GM21619 (cell line): ENCODE data around the gene PXDN.
"Not testable (repeated sequence)": the region's sequence is repeated elsewhere in the genome, so short reads cannot be mapped to it uniquely, and the experiment has no call there.

Experiments
- ATAC-seq: cut with Tn5 transposase; IDR thresholded peaks from one replicate; pipeline ENCODE4 v1.9.1; 2021; ENCODE audit not compliant: unreplicated experiment

PXDN gene

DNA sequence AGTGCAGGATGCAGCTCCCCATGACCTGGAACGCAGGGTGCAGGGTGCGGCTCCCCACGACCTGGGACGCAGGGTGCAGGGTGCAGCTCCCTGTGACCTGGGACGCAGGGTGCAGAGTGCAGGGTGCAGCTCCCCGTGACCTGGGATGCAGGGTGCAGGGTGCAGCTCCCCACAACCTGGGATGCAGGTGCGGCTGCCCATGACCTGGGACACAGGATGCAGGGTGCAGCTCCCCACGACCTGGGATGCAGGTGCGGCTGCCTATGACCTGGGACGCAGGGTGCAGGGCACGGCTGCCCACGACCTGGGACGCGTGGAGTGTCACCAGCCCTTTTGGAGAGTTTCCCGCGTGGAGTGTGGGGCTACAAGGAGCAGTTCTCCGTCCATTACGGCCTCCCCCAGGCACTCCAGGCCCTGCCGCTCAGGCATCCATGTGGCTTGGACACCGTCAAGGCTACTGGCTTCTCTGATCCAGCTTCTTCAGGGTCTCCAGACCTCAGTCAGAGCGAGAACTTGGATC, 38.7 kb downstream of the PXDN start:
- ATAC-seq = no peak

DNA sequence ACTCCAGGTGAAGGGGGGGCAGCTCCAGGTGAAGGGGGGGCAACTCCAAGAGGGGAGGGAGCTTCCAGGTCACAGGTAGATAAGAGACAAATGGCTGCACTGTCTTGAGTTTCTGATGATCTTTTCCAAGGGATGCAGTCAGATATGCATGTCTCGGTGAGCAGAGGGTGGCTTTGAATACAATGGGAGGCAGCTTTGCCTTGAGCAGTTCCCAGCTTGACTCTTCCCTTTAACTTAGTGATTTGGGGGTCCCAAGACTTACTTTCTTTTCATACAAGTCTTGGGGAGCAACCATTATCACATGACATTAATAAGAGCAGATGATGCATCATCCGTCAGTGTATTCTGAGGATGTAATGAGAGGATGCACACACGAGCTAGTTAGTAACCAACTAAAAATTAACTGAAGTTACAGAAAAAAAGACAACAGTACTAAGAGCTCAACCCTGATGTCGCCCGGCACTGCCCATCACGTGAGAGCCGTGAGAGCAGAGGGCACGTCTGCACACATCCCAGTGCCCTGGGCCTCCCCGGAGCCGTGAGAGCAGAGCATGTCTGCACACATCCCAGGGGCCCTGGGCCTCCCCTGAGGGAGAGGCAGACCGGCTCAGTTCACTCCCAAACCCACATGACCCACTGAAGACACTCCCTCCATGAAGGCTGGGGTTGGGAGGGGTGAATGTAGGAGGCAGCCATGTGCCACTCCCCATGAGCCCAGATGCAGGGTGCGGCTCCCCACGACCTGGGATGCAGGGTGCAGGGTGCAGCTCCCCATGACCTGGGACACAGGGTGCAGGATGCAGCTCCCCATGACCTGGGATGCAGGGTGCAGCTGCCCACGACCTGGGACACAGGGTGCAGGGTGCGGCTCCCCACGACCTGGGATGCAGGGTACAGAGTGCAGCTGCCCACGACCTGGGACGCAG, 39.4 kb downstream of the PXDN start:
- ATAC-seq = no peak

DNA sequence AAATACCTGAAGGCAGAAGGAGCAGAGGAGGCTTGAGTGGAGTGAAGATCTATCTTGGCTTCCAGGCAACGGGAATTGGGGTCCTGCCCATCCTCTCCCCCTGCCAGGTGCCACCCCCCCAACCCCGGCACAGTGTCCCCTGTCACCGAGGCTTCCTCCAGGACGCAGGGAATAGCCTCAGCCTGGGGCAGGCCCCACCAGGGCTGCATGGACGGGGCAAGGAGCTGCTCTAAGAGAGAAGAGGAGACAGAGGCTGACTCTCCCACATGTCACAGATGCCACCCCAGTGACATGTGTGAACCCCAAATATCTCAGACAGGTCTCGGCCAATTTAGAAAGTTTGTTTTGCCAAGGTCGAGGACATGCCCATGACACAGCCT, 42.1 kb downstream of the PXDN start:
- ATAC-seq = no peak

DNA sequence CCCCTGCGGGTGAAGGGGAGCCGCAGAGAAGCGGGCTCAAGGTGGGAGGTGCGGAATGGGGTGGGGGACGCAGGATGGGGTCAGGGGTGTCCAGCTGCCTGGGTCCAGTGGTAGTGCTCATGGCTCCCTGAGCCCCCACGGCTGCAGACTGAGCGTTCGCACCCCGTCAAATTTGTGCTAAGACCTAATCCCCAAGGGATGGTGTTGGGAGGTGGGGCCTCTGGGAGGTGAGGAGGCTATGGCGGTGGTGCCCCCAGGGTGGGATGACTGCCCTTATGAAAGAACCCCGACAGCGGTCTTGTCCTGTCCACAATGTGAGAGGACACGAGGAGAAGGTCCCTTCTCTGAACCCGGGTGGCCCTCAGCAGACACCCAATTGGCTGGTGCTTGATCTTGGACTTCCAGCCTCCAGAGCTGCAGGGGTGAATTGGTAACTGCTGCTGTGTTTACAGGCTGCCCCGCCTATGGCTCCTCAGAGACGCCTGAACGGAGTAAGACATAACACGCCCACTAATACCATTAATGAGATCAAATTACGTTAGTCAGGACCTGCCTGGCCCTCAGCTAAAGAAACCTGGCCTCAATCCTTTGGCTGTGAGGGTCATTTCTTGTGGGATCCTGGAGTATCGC, 42.6 kb downstream of the PXDN start:
- ATAC-seq = no peak

DNA sequence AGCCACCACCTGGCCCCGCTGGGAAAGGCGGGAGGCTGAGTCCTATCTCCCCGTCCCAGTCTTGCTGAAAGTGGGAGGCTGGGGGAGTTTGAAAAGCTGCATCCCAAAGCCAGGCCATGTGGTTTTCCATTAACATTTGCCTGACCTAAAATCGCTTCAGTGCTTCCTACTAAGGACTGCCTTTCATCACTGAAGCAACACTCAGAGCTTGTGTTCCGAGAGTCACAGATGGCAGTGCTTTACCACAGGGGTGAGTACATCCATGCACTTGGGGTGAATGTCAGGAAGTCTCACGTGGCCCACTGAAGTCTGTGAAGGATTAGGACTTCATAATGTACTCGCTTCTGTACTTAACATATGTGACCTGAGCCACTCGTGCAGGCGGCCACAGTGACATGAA, 43.3 kb downstream of the PXDN start:
- ATAC-seq = no peak

DNA sequence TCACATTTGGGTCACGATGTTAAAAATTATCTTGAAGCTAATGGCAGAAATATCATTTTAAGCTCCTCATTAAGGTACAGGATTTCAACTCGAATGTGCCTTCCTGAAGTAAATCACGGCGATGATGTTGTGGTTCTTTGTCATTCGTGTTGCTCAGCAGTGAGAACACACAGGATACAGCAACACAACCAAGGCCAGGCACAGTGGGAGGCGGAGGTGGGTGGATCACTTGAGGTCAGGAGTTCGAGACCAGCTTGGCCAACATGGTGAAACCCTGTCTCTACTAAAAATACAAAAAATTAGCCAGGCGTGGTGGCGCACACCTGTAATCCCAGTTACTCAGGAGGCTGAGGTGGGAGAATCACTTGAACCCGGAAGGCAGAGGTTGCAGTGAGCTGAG, 43.9 kb downstream of the PXDN start:
- ATAC-seq = not testable (repeated sequence)

DNA sequence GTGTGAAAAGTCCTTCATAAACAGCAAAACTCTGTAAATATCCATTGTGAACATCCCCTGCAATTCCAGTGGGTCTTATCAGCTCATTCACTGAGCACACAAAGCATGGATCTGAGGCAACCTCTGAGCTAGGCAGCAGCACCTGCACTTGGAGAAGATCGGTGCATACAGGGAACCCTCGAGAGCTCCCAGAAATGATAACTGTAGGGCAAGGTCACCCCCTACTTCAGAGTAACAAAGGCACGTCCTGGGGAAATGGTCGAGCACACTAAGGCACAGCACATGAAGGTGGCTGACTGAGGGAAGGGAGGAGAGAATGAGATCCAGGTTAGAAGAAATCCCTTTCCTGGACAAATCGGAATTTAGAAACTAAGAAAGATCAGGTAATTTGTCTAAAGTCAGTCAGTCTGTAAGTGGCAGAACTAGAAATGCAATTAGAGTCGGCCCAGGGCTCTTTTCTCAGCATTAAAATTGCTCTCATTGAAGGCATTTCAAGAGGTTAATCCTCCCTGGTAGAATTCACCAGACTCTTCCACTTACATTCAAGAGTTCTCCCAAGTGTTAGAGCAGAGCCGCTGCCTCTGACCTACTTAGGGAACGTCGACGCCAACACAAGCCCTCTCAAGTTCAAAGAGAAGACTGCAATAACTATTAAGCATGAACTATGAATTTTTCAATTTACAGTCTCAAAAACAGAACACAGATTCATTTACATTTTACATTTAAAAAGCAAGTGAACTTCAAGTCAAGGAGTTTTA, 45.9 kb downstream of the PXDN start:
- no peak for ATAC-seq

DNA sequence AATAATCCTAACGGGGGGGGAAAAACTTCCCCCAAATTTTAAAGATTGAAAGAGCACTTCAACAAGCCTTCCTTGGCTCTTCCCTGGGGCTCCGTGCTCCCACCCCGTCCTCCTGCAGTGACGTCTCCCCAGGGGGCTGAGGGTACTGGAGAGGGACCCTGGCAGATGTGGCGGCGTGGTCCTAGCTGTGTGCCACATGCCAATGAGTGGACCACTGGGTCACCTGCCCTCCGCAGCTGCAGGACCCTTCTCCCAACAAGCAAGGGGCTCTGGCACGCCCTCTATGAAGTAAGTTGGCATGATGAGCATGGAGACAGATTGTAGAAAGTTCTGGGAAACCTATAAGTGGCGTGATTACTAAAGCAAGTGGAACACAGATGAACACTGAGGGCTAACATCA, 46.7 kb downstream of the PXDN start:
- ATAC-seq = no peak

DNA sequence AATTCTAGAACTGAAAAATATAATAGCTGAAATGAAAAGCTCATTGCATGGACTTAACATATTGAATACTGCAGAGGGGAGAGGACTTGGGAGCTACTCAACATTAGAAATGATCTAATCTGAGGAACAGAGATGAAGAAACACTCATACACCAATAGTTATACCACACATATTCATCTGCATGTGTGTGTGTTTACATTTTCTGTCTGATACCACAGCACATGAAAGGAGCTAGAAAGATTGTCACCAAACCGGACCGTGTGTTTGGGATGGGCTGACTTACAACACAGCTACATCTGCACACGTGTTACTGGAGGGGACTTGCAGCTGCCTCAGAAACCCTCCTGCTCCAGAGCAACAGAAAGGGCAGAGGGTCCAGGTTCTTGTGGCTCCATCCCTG, 47.8 kb downstream of the PXDN start:
- ATAC-seq = no peak

DNA sequence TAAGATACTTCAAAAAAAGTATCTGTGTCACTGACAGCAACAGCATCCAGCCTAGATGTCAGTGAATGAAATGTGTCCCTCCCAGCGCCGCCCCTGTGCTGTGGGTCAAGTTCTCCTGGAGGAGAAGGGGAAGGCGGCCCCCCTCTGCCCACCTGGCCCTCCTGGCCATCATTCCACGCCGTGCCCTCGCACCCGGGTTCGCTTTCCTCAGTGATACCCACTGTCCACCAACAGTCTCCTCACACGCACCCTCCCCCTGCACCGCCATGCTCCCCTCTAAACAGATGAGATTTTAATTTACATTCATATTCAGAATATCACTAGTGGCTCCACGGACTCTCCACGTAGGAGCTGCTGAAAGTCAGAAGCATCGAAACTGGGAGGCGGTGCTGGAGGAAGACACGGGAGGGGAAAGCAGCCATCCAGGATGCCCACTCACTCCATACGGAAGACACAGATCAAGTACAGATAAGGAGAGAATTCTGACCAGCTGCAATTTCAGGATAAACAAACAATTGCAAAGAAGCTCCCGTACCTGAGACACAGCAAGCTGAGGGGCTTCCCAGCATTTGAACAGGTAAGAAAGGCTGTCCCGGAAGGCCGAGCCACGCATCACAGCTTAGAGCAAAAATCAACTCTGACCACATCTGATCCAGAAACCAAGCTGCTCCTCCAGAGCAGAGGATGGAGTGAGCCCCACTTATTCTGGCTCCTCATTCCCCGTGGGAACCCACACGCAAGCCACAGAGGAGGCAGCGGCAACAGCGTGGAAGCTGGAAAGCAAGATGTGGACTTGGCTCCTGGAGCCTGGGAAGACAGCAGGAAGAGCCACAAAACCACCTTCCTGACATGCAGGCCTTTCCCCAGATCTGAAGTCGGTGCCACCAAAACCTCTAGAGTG, 49.7 kb downstream of the PXDN start:
- no peak for ATAC-seq

DNA sequence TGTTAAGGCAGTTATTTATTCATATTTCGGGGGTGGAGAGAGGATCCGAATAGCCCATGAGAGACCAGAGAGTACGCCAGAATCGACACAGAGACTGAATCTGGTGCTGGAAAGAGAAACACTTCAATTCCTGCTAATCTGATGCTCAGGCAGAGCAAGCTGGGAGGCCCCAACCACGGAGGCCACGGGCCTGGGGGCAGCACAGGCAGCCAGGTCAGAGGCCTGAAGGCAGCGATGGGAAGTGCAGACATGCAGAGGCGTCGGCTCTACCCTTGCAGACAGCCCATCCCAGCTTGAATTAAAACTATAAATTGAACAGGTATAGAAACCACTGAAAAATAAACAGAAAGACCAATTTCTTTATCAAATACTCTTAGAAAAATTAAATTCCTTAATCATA, 50.6 kb downstream of the PXDN start:
- ATAC-seq = no peak

DNA sequence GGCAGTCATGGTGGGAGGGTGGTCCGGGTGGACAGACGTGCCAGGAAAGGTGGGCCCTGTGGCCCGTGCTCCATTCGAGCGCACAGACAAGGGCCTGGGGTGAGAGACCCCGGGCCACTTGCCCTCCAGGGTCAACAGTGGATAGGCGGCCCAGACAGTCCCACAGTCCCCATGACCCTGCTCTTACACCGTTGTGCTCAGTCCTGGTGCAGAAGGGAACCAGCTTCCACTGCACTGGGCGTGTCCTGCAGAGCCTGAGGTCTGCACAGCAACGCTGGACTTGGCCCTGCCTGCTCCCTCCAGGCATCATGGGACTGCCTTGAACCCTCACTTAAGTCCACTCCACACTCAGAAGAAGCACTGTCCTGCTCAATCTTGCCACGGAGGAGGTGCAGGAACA, 52.0 kb downstream of the PXDN start:
- no peak for ATAC-seq

DNA sequence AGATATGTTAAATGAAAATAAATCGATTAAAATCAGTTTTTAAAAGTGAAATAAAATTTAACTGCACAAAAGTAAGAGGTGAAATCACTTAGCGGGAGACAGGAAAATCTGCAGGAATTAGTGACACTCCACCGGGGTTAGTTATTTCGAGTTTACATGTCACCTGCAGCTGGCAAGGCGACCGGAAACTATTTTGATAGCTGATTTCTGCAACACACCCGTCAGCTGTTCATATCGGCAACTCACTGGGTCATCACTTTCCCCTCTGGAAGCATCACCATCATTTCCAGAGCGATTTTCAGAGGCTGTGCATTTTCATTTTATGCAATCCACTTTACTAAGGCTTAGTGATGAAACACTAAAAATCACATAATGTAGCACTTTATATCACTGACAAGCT, 52.9 kb downstream of the PXDN start:
- ATAC-seq = no peak

DNA sequence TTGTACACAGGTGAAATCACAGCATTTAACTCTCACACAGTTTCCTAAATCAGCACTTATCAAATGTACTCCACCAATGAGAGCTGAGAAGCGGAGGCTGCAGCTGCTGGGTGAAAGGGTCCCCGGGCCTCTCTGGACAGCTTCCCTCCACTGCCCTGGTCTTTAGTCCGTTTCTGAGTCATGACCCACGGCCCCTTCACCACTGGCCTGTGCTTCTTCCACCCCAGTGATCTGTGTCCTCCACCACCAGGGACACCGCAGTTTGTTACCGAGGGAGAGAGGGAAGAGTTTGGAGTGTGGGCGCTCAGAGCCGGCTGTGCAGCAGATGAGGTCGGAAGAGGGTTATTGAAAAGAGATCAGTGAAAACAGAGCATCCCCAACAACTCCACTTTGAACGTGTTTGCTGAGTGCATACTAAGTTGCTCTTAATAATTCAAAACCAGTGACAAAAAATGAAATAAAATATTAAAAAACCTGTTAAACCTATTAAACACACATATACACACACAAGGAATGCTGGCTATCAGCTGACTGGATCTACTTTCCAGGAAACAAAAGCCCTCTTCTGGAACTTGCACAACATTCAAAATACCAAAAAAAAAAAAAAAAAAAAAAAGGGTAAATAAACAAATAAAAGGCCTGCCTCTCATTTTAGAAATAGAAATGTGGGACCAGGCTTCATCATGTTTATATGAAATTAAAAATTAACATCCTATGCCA, 54.1 kb downstream of the PXDN start:
- ATAC-seq = no peak

DNA sequence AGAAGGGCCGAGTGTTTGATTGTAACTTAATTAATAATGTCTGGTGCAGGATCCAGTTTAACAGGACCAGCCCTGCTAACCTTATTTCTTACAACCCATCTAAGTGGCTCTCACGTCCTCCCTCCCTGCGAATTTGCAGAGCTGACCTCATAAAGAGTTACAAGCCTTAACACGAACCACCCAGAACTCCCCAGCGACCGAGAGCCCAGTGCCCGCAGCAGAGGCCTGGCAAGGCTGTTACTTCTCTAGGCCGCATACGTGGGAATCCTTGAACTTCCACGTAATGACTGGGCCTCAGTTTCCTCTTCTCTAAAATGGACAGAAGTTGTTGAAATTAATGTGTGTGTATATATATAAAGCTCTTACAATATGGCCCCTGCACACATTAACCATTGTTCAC, 55.5 kb downstream of the PXDN start:
- no peak for ATAC-seq

DNA sequence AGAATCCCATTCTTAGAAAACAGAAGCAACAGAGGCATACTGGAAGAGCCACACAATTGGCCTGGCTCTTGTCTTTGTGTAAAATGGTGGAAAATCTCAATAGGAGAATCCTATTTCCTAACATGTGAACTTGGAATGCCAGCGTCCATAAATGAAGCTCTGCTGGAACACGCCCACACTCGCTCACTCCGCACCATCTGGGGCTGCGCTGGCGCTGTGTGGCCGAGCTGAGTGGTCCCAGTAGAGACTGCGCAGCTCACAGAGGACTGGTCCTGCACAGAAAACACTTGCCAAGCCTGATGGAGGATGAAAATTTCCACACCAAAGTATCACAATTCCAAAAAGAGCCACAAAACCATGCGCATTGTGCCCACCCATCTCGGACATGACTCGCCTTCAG, 56.2 kb downstream of the PXDN start:
- no peak for ATAC-seq

DNA sequence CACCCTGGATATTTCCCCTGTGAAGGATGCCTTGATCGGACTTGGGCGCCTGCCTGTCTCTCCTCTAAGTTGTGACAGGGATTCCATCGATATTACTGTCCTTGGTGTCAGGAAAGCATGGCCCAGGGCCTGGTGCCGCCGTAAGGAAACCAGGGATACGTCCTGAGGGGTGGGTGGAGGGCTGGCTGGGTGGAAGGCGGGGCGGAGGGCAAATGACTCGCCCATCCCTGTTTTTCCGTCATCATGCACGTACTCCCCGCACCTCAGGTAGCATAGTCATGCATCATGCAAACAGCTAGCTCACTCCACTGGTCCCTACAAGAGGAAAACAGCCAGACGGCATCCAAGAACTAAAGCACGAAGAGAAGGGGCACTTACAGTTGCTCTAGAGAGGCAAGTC, 57.1 kb downstream of the PXDN start:
- ATAC-seq = no peak

DNA sequence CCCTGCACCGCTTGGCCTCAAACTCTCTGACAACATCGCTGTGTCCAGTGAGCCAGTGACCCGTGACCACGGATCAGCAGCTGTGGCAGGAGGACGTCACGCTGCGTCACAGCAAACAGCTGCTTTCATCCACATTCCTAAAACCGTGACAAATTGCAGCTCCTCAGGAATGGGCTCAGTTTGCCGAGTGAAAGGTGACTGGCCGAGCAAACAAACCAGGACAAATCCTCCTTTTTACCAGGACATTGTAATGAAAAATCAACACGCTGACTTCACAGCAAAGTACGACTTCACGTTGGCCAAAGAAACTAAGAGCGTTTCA, 57.6 kb downstream of the PXDN start:
- ATAC-seq = no peak

DNA sequence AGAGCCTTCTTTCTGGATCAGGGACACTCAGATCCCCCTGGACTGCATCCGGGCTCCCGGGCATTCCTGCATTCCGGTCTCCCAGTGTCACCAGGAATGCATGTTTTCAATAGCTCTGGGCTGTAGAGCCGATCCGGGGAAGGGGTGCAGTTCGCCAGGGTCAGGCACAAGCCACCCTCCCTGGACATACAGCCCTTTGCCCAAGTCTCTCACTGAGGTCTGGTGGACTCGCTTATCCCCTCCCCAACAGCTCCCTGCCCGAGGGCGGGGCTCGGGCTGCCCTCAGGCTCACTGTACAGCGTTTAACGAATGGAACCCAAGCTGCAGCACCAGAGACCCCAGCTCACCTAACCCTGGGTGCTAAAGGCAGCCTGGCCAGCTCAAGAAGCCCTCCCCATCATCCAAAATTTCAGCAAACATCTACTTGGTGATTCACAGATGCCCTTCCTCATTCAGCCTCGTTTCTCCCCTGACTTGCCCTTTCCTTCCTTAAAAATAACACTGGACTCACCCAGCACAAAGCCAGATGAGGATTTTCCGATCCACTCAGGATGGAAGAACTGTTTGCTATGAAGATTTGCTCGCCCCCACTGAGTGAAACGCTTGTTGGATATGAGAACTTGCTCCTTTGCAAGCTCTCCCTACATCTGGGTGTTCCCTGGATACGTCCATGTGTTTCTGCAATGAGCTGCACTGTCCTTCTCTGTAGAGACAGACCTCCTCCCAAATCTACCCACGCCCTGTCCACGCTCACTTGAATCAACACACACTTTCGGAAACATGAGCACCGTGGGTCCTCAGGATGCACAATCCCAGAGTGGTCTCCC, 58.1 kb downstream of the PXDN start:
- ATAC-seq = no peak
